ENCODE measurements around the gene CYP3A4.

GRCh38 chr7:99828811-99829210 lies 44.8 kb upstream of the CYP3A4 start:
- TF ChIP-seq TARDBP (CRISPR knock-in tag; IDR thresholded peaks at IDR 0.05) (no peak), RFX5 (IDR thresholded peaks at IDR 0.05; ENCODE audit: low read depth, low read length) (no peak), ZSCAN29 (CRISPR knock-in tag; conservative IDR thresholded peaks at IDR 0.05) (no peak), ZNF512B (CRISPR knock-in tag; IDR thresholded peaks at IDR 0.05; ENCODE audit: borderline replicate concordance) (no peak), NFIB (CRISPR knock-in tag; IDR thresholded peaks at IDR 0.05; ENCODE audit: borderline replicate concordance) (no peak)

All from HepG2 (cell line).